KBM-7 (cell line): ENCODE measurements around the gene NLRP1.

Source experiments
- DNase-seq: peaks from one replicate; pipeline ENCODE4 v3.0.0-alpha.2; 2015
- in situ Hi-C: fragments of 300-500 bp; cut with MboI; formaldehyde crosslinking; loops from 2 replicates; pipeline ENCODE4 v1.14.3; 2020; ENCODE audit warnings: low sequenced_read_pairs, low pct_unique_long_range_greater_than_20kb, mixed read lengths

Gene NLRP1

GRCh38 chr17:5584383-5585286, at the start of gene NLRP1:
Gene NLRP1, minus strand, starts transcription at chr17:5584509. Its CDS starts 552 bp downstream, at chr17:5583957.
- in situ Hi-C loops, result loop anchor here (25.0 kb wide), 1 partner anchor 828 kb away; no protein-coding TSS in a partner anchor
- DNase-seq, result peak; percentile 96

GRCh38 chr17:5631958-5632590, 47.8 kb upstream of the NLRP1 start:
- in situ Hi-C loops, result no loop called here
- DNase-seq, result no peak

GRCh38 chr17:5630434-5630833, 46.1 kb upstream of the NLRP1 start:
- DNase-seq, result no peak
- in situ Hi-C loops, result no loop called here

DNA sequence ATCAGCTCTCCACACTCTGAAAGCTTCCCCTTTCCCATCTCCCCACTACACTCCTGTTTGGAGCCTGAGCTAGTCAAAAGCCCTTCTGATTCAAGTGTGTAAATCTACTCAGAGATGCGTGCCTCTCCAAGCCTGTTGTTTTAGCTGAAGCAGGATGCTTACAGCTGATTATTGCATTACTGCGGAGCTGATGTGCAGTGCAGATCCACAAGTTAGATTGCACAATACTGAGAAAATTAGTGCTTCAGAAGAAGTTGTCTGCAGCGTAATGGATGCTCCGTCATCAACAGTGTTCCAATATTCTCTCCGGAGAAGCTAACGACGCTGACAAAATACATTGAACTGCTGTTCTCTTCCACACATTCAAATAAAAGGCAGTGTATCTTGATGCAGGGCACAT, 44.8 kb upstream of the NLRP1 start:
- in situ Hi-C loops, result no loop called here

GRCh38 chr17:5628262-5628661, 44.0 kb upstream of the NLRP1 start:
- in situ Hi-C loops, result no loop called here
- DNase-seq, result no peak

More for the DNA sequence above, 44.8 kb upstream of the NLRP1 start:
- no peak for DNase-seq

- DNase-seq, result no peak
- in situ Hi-C loops, result no loop called here
Measured at GRCh38 chr17:5624211-5624610, 39.9 kb upstream of the NLRP1 start.

DNA sequence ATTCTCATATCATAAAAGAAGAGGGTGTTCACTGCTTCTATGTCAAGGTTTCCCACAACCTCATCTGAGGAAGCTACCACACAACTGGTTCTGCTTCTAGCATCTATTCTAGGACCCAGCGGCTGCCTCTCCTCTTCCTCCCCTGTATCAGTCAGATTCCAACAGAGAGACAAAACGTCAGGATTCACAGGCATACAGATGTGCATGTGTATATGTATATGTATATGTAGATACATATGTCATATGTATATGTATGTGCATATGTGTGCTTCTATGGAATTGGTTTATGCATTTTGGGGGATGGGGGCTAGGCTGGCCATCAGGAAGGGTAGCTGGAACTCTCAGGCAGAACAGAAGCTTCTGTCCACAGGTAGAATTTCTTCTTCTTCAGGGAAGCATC, 37.4 kb upstream of the NLRP1 start:
- DNase-seq, result no peak
- in situ Hi-C loops, result no loop called here

GRCh38 chr17:5621026-5621425, 36.7 kb upstream of the NLRP1 start:
- DNase-seq, result no peak
- in situ Hi-C loops, result no loop called here

- no peak for DNase-seq
- in situ Hi-C loops, result no loop called here
Measured at GRCh38 chr17:5619088-5619740, 34.9 kb upstream of the NLRP1 start.

- no peak for DNase-seq
- in situ Hi-C loops, result no loop called here
Measured at GRCh38 chr17:5618476-5618875, 34.2 kb upstream of the NLRP1 start.

DNA sequence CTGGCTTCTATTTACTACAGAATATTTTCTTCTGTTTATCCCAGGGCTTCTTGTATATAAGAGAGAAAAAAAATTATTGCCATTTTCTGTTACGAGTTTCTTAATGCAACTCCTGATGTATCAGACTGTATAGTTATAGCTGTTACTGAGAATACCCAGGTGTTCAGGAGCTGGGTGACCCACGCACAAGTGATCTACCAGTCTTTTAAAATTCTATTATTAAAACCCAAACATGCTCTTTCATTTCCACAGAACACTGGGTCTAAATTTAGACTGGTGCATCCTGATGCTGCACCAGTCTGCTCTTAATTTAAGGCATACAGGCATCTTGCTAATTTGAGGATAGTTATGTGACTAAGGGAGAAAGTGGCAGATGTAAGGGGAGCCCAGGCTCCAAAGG, 31.2 kb upstream of the NLRP1 start:
- in situ Hi-C loops, result no loop called here
- DNase-seq, result no peak

- DNase-seq, result peak; percentile 81
Measured at GRCh38 chr17:5610956-5611355, 26.6 kb upstream of the NLRP1 start.

GRCh38 chr17:5608399-5609112, 24.2 kb upstream of the NLRP1 start:
- in situ Hi-C loops, result no loop called here
- no peak for DNase-seq

More at GRCh38 chr17:5610956-5611355, 26.6 kb upstream of the NLRP1 start:
- in situ Hi-C loops, result no loop called here

GRCh38 chr17:5607946-5608345, 23.6 kb upstream of the NLRP1 start:
- in situ Hi-C loops, result no loop called here
- DNase-seq, result no peak

DNA sequence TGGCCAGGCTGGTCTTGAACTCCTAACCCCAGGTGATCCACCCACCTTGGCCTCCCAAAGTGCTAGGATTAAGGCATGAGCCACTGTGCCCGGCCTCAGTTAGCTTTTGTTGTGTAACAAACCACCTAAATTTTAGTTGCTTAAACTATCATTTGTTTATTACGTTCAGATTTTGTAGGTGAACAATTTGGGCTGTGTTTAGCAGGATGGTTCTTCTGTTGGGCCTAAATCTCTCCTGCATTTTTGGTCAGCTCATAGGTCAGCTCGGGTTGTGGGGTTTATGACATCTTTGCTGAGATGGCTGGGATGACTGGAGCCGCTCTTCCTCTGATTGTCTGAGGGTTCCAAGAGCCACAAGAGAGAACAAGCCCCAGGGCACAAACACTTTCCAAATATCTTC, 21.1 kb upstream of the NLRP1 start:
- DNase-seq, result no peak
- in situ Hi-C loops, result no loop called here

- in situ Hi-C loops, result no loop called here
Measured at GRCh38 chr17:5600041-5600440, 15.7 kb upstream of the NLRP1 start.

DNA sequence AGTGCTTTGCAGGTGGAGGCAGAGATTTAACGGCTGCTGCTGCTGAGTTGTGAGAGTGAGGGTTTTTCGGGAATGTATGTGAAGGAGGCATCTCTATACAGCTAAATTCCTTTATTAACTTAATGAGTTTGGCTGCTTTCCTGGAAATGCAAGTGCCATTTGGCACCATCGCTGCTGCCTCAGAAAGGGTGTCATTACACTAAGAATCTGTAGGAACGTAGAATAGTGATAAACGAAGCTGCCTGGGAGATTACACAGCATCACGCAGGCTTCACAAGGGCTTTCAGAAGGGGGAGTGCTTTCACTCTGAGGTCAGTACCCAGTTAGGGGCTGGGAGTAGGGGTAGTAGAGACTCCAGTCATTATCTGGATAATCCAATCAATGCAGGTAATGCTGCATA, 14.1 kb upstream of the NLRP1 start:
- in situ Hi-C loops, result loop anchor here (25.0 kb wide), 1 partner anchor 814 kb away; no protein-coding TSS in a partner anchor
- no peak for DNase-seq

More at GRCh38 chr17:5600041-5600440, 15.7 kb upstream of the NLRP1 start:
- DNase-seq, result no peak

DNA sequence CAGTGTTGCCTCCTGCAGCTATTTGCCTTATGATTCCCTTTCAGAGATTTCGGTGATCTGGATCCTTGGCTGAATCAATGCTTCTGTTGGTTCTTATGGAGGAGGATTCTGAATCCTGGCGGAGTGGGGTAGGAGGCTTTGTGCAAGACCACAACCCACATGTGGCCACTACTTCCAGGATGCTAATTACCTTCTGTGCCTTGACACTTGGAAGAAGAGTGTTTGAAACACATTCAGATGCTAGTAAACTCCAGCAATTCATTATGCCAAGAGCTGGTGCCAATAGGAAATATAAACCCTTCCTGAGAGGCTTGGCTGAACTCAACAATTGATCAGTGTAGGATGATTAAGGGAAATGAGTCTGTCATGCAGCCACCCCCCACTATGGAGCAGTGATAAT, 12.1 kb upstream of the NLRP1 start:
- in situ Hi-C loops, result loop anchor here (25.0 kb wide), 1 partner anchor 816 kb away; no protein-coding TSS in a partner anchor
- no peak for DNase-seq

GRCh38 chr17:5595831-5596230, 11.5 kb upstream of the NLRP1 start:
- DNase-seq, result no peak
- in situ Hi-C loops, result loop anchor here (25.0 kb wide), 1 partner anchor 816 kb away; no protein-coding TSS in a partner anchor
